Smooth muscle cell (in vitro differentiated cells): Measurements from ENCODE around the gene DENND1A. TPM values are rescaled to one million over a fixed set of nuclear protein-coding genes. Genes with fewer than 3 reads are reported as not detected.

Experiments
- DNase-seq: peaks from one replicate; lab custom pipeline; 2025; ENCODE audit not compliant: unreplicated experiment; lab: John Stamatoyannopoulos, UW
- H2AFZ ChIP-seq: fragments of 200-600 bp; sonication (generic); 2 replicates; pipeline ENCODE4 v1.6.0; 2016; ENCODE audit warnings: antibody characterized with exemption, low read depth, mild to moderate bottlenecking
- H3F3A ChIP-seq: fragments of 200-600 bp; sonication (generic); 2 replicates; pipeline ENCODE4 v1.6.0; 2017; ENCODE audit warnings: antibody characterized with exemption, low read depth
- H3K27ac ChIP-seq: fragments of 200-600 bp; sonication (generic); 2 replicates; pipeline ENCODE4 v1.5.1; 2016; ENCODE audit warnings: low read depth, mild to moderate bottlenecking
- H3K27me3 ChIP-seq: fragments of 200-600 bp; sonication (generic); 2 replicates; pipeline ENCODE4 v1.6.1; 2016; ENCODE audit warnings: low read depth, mild to moderate bottlenecking
- H3K36me3 ChIP-seq: fragments of 200-600 bp; sonication (generic); 2 replicates; pipeline ENCODE4 v1.5.1; 2016; ENCODE audit warnings: low read depth
- H3K4me1 ChIP-seq: fragments of 200-600 bp; sonication (generic); 2 replicates; pipeline ENCODE4 v1.5.1; 2016; ENCODE audit warnings: low read depth
- H3K4me2 ChIP-seq: fragments of 200-600 bp; sonication (generic); 2 replicates; pipeline ENCODE4 v1.6.0; 2016; ENCODE audit warnings: mild to moderate bottlenecking
- H3K4me3 ChIP-seq: fragments of 200-600 bp; sonication (generic); 2 replicates; pipeline ENCODE4 v1.5.1; 2016; ENCODE audit warnings: mild to moderate bottlenecking
- H3K79me2 ChIP-seq: fragments of 200-600 bp; sonication (generic); 2 replicates; pipeline ENCODE4 v1.6.0; 2016; ENCODE audit warnings: low read depth, mild to moderate bottlenecking
- H3K9ac ChIP-seq: fragments of 200-600 bp; sonication (generic); 2 replicates; pipeline ENCODE4 v1.6.0; 2016; ENCODE audit warnings: low read depth
- H3K9me3 ChIP-seq: fragments of 200-600 bp; sonication (generic); replicated peaks from 2 replicates; pipeline ENCODE4 v1.5.1; 2016; ENCODE audit warnings: low read depth
- H4K20me1 ChIP-seq: fragments of 200-600 bp; sonication (generic); 2 replicates; pipeline ENCODE4 v1.6.0; 2016; ENCODE audit warnings: low read depth
- WGBS: methylation state at CpG from one replicate; pipeline ENCODE4 v1.1.7; 2016; ENCODE audit warnings: low lambda C conversion rate; 5-methylcytosine and 5-hydroxymethylcytosine counted together
- polyA plus RNA-seq: library from polyadenylated mRNA; unstranded; fragments of >200 nt; fragmentation: Nextera tagmentation; extraction: Ambion mirVana; gene quantifications from 2 replicates; pipeline ENCODE4 v1.2.1, GENCODE V29; 2016
- total RNA-seq: library from RNA; depleted of rRNA; stranded (reverse); fragments of >200 nt; gene quantifications from 2 replicates; pipeline ENCODE4 v1.2.3, GENCODE V29; 2014
- TF ChIP-seq, protein P1 (sequence below): fragments of 200-600 bp; sonication (generic); IDR thresholded peaks from 2 replicates; pipeline ENCODE4 v1.5.1; 2017; ENCODE audit warnings: borderline replicate concordance, mild to moderate bottlenecking, antibody characterized with exemption; ENCODE audit not compliant: insufficient read depth, poor library complexity, severe bottlenecking

The DENND1A gene
- total and polyA plus RNA-seq, 2 experiments from 2014 or later, result 8.1 to 20.2 TPM

GRCh38 chr9:123642291-123643278 lies 287.3 kb downstream of the DENND1A start:
- no peak overlapping the region for H3K4me3 ChIP-seq
- H3K9ac ChIP-seq, result no peak overlapping the region
- no peak for DNase-seq
- no peaks in the 10 kb centered on the region for H3F3A ChIP-seq
- no peaks in the 10 kb centered on the region for H3K9me3 ChIP-seq
- H3K79me2 ChIP-seq, result no peaks in the 10 kb centered on the region
- H3K4me2 ChIP-seq, result no peak overlapping the region
- no peaks in the 10 kb centered on the region for H3K27me3 ChIP-seq
- H3K4me1 ChIP-seq, result no peaks in the 10 kb centered on the region
- no peaks in the 10 kb centered on the region for H4K20me1 ChIP-seq
- TF ChIP-seq, protein P1, sequence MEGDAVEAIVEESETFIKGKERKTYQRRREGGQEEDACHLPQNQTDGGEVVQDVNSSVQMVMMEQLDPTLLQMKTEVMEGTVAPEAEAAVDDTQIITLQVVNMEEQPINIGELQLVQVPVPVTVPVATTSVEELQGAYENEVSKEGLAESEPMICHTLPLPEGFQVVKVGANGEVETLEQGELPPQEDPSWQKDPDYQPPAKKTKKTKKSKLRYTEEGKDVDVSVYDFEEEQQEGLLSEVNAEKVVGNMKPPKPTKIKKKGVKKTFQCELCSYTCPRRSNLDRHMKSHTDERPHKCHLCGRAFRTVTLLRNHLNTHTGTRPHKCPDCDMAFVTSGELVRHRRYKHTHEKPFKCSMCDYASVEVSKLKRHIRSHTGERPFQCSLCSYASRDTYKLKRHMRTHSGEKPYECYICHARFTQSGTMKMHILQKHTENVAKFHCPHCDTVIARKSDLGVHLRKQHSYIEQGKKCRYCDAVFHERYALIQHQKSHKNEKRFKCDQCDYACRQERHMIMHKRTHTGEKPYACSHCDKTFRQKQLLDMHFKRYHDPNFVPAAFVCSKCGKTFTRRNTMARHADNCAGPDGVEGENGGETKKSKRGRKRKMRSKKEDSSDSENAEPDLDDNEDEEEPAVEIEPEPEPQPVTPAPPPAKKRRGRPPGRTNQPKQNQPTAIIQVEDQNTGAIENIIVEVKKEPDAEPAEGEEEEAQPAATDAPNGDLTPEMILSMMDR, result no peak
- H3K27ac ChIP-seq, result no peak overlapping the region
- WGBS, result 74% methylated on average over 12 of the region's 12 CpGs
- no peaks in the 10 kb centered on the region for H3K36me3 ChIP-seq
- no peak overlapping the region for H2AFZ ChIP-seq

DNA sequence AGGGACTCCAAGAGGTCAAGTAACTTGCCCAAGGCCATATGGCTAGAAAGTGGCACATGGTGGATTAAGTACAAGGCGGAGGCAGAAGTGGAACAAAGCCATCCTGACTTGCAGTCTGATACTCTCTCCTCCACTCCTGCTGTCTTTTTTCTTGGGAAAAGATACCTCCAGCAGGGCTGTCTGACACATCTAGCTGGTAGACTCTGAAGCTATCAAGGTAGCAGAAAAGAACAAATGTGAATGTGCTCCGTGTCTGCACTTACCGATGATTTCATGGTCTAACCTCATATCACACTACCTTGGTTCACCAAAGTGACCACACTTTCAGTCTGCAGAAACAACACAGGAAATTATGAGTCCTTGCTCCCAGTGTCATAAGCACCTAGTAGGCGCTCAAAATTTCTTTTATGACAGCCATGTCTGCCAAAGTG lies 289.1 kb downstream of the DENND1A start:
- Histone ChIP-seq H3F3A (no peaks in the 10 kb centered on the region), H4K20me1 (no peaks in the 10 kb centered on the region), H3K9me3 (no peaks in the 10 kb centered on the region), H3K9ac (no peak overlapping the region), H3K79me2 (no peaks in the 10 kb centered on the region), H3K27me3 (no peaks in the 10 kb centered on the region), H3K27ac (no peak overlapping the region), H2AFZ (no peak overlapping the region), H3K36me3 (no peaks in the 10 kb centered on the region), H3K4me3 (no peak overlapping the region), H3K4me1 (no peaks in the 10 kb centered on the region), H3K4me2 (no peak overlapping the region)
- TF ChIP-seq, protein P1, result no peak
- WGBS, result 98% methylated on average over 4 of the region's 4 CpGs
- DNase-seq, result no peak

- Histone ChIP-seq H4K20me1 (no peaks in the 10 kb centered on the region), H3K27me3 (no peaks in the 10 kb centered on the region), H3K36me3 (no peaks in the 10 kb centered on the region), H3K9ac (no peak overlapping the region), H3K79me2 (no peaks in the 10 kb centered on the region), H3K9me3 (no peaks in the 10 kb centered on the region), H3K4me1 (no peaks in the 10 kb centered on the region), H3K4me3 (no peak overlapping the region), H3F3A (no peaks in the 10 kb centered on the region), H2AFZ (no peak overlapping the region), H3K27ac (no peak overlapping the region), H3K4me2 (no peak overlapping the region)
- no peak for DNase-seq
- TF ChIP-seq, protein P1, result no peak
- WGBS, result 100% methylated on average over 1 of the region's 1 CpG
Observed at GRCh38 chr9:123639743-123640142, 290.2 kb downstream of the DENND1A start.
